Testis (tissue), 2 donors: ENCODE measurements around the gene CILP2.

Experiments used
- CTCF ChIP-seq, 3 experiments: fragments of 450-650 bp in 2 of 3; fragments of 200-600 bp in 1 of 3; sonication (generic) in 1 of 3; IDR thresholded peaks; one replicate each; pipeline ENCODE4 v1.5.1; 2016 to 2019; ENCODE audit warnings: antibody characterized with exemption in 3 of 3, mild to moderate bottlenecking in 2 of 3, moderate library complexity in 1 of 3
- POLR2A ChIP-seq: fragments of 450-650 bp; IDR thresholded peaks from one replicate; pipeline ENCODE4 v1.6.1; 2017; ENCODE audit warnings: antibody characterized with exemption, mild to moderate bottlenecking, moderate library complexity

- no peak for TF ChIP-seq POLR2A
- no peak for TF ChIP-seq CTCF (IDR thresholded peaks at IDR 0.05)
Observed at GRCh38 chr19:19587771-19588170, 49.7 kb downstream of the CILP2 start.
